HepG2 (cell line): ENCODE measurements around the gene TAPBP. TPM values are rescaled to one million over a fixed set of nuclear protein-coding genes. Genes with fewer than 3 reads are reported as not detected.
A peak's percentile ranks its signal among the peaks of the same experiment; 100 is the strongest.

Source experiments
- CCDC6 ChIP-seq: sonication (generic); formaldehyde crosslinking; IDR thresholded peaks from 2 replicates; pipeline ENCODE4 v1.8.1; 2022; ENCODE audit warnings: mild to moderate bottlenecking, missing genetic modification reagents, moderate library complexity
- HOXA7 ChIP-seq: sonication (generic); formaldehyde crosslinking; IDR thresholded peaks from 2 replicates; pipeline ENCODE4 v1.8.1; 2022; ENCODE audit warnings: mild to moderate bottlenecking, missing genetic modification reagents, moderate library complexity
- KAT8 ChIP-seq: IDR thresholded peaks from 2 replicates; pipeline ENCODE4 v1.6.1; 2016; ENCODE audit warnings: missing genetic modification reagents, missing compliant biosample characterization
- KDM5B ChIP-seq: sonication (generic); formaldehyde crosslinking; IDR thresholded peaks from 2 replicates; pipeline ENCODE4 v1.4.0; 2020; ENCODE audit warnings: missing genetic modification reagents, mild to moderate bottlenecking, borderline replicate concordance
- POLR2AphosphoS2 ChIP-seq: IDR thresholded peaks from 2 replicates; pipeline ENCODE4 v1.6.1; 2011; ENCODE audit warnings: low read depth, low read length, improper control_type of control experiment
- RBFOX2 ChIP-seq: fragments of 200-400 bp; formaldehyde crosslinking; IDR thresholded peaks from 2 replicates; pipeline ENCODE4 v1.6.1; 2017; ENCODE audit warnings: low read depth, mild to moderate bottlenecking, low read length
- RFXAP ChIP-seq: sonication (generic); formaldehyde crosslinking; IDR thresholded peaks from 2 replicates; pipeline ENCODE4 v1.4.0; 2020; ENCODE audit warnings: missing genetic modification reagents, borderline replicate concordance
- RXRB ChIP-seq: IDR thresholded peaks from 2 replicates; pipeline ENCODE4 v1.6.1; 2016; ENCODE audit warnings: borderline replicate concordance, missing genetic modification reagents, missing compliant biosample characterization
- ZBTB40 ChIP-seq, 2 experiments: fragments of 450-650 bp in 1 of 2; sonication (generic) in 1 of 2; formaldehyde crosslinking in 1 of 2; IDR thresholded peaks; 2 replicates each; pipeline versions ENCODE4 v1.6.1 to v1.8.0; 2016 to 2022; ENCODE audit warnings: antibody characterized with exemption in 1 of 2, mild to moderate bottlenecking in 1 of 2, missing genetic modification reagents in 1 of 2
- ZFP90 ChIP-seq: sonication (generic); formaldehyde crosslinking; IDR thresholded peaks from 2 replicates; pipeline ENCODE4 v1.8.0; 2022; ENCODE audit warnings: missing genetic modification reagents, mild to moderate bottlenecking, inconsistent platforms, borderline replicate concordance
- ZHX1 ChIP-seq: sonication (generic); formaldehyde crosslinking; IDR thresholded peaks from 2 replicates; pipeline ENCODE4 v1.8.1; 2022; ENCODE audit warnings: low read depth, mild to moderate bottlenecking, missing genetic modification reagents
- ZNF136 ChIP-seq: sonication (generic); formaldehyde crosslinking; IDR thresholded peaks from 2 replicates; pipeline ENCODE4 v1.8.1; 2022; ENCODE audit warnings: low read depth, mild to moderate bottlenecking, moderate library complexity, missing genetic modification reagents
- ZNF143 ChIP-seq: sonication (generic); formaldehyde crosslinking; IDR thresholded peaks from 2 replicates; pipeline ENCODE4 v1.4.0; 2020; ENCODE audit warnings: missing genetic modification reagents
- ZNF33A ChIP-seq: sonication (generic); formaldehyde crosslinking; IDR thresholded peaks from 2 replicates; pipeline ENCODE4 v1.5.1; 2020; ENCODE audit warnings: missing genetic modification reagents, mild to moderate bottlenecking, moderate library complexity, borderline replicate concordance
- ZNF33B ChIP-seq: sonication (generic); formaldehyde crosslinking; IDR thresholded peaks from 2 replicates; pipeline ENCODE4 v1.5.1; 2020; ENCODE audit warnings: mild to moderate bottlenecking, missing genetic modification reagents
- ZNF446 ChIP-seq: sonication (generic); formaldehyde crosslinking; IDR thresholded peaks from 2 replicates; pipeline ENCODE4 v1.5.0; 2020; ENCODE audit warnings: mild to moderate bottlenecking, missing genetic modification reagents
- polyA plus RNA-seq, 8 experiments: library from polyadenylated mRNA; depleted of rRNA in 3 of 8; stranded (reverse) in 7 of 8; unstranded in 1 of 8; fragments of >200 nt; fragmentation: Illumina TruSeq in 4 of 8; extraction: Trizol in 4 of 8; gene quantifications; 2 replicates each; pipeline versions ENCODE4 v1.2.1 to v1.2.3, GENCODE V29; 2011 to 2016; ENCODE audit warnings: low read depth in 4 of 8, missing spikeins in 1 of 8, mixed read lengths in 1 of 8; ENCODE audit not compliant: insufficient read depth in 1 of 8
- total RNA-seq, 5 experiments: library from RNA; depleted of rRNA; stranded (reverse); fragments of >200 nt; fragmentation: Illumina TruSeq; extraction: Trizol; gene quantifications; 2 replicates each; pipeline ENCODE4 v1.2.3, GENCODE V29; 2016; ENCODE audit warnings: low read depth in 1 of 5

The TAPBP gene
- total and polyA plus RNA-seq, 2 of the 13 experiments (the other 11 are each of a cell fraction or from before 2014, with no cell fraction given): 27.4 to 32.3 TPM

- peak; percentile 96 for TF ChIP-seq KDM5B (CRISPR knock-in tag)
- TF ChIP-seq ZNF33A (CRISPR knock-in tag): peak; percentile 16; the same call in 1 of the 2 replicates
- TF ChIP-seq RXRB (CRISPR knock-in tag): peak; percentile 54; the same call in 1 of the 2 replicates
- peak; percentile 67; the same call in 1 of the 2 replicates for TF ChIP-seq ZNF143 (CRISPR knock-in tag)
- peak; percentile 81 for TF ChIP-seq KAT8 (CRISPR knock-in tag)
- peak; percentile 80; the same call in 1 of the 2 replicates for TF ChIP-seq ZNF136 (CRISPR knock-in tag)
- peak; percentile 87 for TF ChIP-seq RBFOX2
- TF ChIP-seq ZHX1 (CRISPR knock-in tag): no peak
- TF ChIP-seq ZNF446 (CRISPR knock-in tag): no peak
- TF ChIP-seq HOXA7 (CRISPR knock-in tag): peak; percentile 93
- TF ChIP-seq POLR2AphosphoS2: 0 out of 2 replicates have a peak, but pooled peaks have one; percentile 38
- TF ChIP-seq ZFP90 (CRISPR knock-in tag): no peak
- TF ChIP-seq ZNF33B (CRISPR knock-in tag): no peak; the same call in 1 of the 2 replicates
- peak; percentile 55; the same call in 1 of the 2 replicates for TF ChIP-seq RFXAP (CRISPR knock-in tag)
- peak; percentile 75 for TF ChIP-seq CCDC6 (CRISPR knock-in tag)
- TF ChIP-seq ZBTB40 (IDR thresholded peaks at IDR 0.05): peak; percentile 35
- TF ChIP-seq ZBTB40 (CRISPR knock-in tag; IDR thresholded peaks at IDR 0.05): no peak; the same call in 1 of the 2 replicates
These were observed 14.5 kb downstream of the TAPBP start (continued) for GRCh38 chr6:33299237-33299944.
